Stomach (tissue), 4 donors: ENCODE data around the gene NAA35.

ENCODE experiments used
- POLR2A ChIP-seq, 4 donors: fragments of 450-650 bp; IDR thresholded peaks; one replicate each; pipeline ENCODE4 v1.6.1; 2016; ENCODE audit warnings: antibody characterized with exemption in 4 of 4, control low read depth in 2 of 4, mild to moderate bottlenecking in 1 of 4, moderate library complexity in 1 of 4
- POLR2AphosphoS5 ChIP-seq, 3 donors: sonication (generic); formaldehyde crosslinking; IDR thresholded peaks; one replicate each; pipeline ENCODE4 v1.6.1; 2016; ENCODE audit warnings: antibody characterized with exemption in 3 of 3
- TF ChIP-seq, protein P1 (sequence below), 7 experiments: fragments of 450-650 bp in 4 of 7; fragments of 200-600 bp in 3 of 7; sonication (generic) in 3 of 7; IDR thresholded peaks; one replicate each; pipeline ENCODE4 v1.5.1; 2016 to 2019; ENCODE audit warnings: antibody characterized with exemption in 7 of 7, control low read depth in 2 of 7, mild to moderate bottlenecking in 1 of 7

DNA sequence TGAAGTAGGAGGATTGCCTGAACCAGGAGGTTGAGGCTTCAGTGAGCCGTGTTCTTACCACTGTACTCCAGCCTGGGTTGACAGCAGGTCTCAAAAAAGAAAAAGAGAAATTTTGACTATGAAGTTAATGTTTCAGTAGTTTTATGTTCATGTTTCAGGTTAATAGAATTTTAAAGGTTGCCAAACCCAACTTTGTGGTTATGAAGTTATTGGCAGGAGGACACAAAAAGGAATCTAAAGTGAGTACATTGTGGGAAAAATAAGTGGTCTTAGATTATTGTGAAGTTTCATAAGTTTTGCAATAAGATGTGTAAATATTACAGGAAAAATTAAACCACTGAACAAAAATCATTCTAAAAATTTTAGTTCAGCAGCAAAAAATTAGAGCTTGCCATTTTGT, 79.8 kb downstream of the NAA35 start:
- TF ChIP-seq, protein P1, sequence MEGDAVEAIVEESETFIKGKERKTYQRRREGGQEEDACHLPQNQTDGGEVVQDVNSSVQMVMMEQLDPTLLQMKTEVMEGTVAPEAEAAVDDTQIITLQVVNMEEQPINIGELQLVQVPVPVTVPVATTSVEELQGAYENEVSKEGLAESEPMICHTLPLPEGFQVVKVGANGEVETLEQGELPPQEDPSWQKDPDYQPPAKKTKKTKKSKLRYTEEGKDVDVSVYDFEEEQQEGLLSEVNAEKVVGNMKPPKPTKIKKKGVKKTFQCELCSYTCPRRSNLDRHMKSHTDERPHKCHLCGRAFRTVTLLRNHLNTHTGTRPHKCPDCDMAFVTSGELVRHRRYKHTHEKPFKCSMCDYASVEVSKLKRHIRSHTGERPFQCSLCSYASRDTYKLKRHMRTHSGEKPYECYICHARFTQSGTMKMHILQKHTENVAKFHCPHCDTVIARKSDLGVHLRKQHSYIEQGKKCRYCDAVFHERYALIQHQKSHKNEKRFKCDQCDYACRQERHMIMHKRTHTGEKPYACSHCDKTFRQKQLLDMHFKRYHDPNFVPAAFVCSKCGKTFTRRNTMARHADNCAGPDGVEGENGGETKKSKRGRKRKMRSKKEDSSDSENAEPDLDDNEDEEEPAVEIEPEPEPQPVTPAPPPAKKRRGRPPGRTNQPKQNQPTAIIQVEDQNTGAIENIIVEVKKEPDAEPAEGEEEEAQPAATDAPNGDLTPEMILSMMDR (IDR thresholded peaks at IDR 0.05): no peak
- no peak for TF ChIP-seq POLR2A (IDR thresholded peaks at IDR 0.05)
- TF ChIP-seq POLR2AphosphoS5 (IDR thresholded peaks at IDR 0.05): no peak
